GM21360 (cell line): ENCODE measurements around the gene SMTN.

Source experiments
- ATAC-seq: cut with Tn5 transposase; IDR thresholded peaks from one replicate; pipeline ENCODE4 v1.9.1; 2021; ENCODE audit warnings: mild to moderate bottlenecking, moderate library complexity; ENCODE audit not compliant: unreplicated experiment

The SMTN gene

DNA sequence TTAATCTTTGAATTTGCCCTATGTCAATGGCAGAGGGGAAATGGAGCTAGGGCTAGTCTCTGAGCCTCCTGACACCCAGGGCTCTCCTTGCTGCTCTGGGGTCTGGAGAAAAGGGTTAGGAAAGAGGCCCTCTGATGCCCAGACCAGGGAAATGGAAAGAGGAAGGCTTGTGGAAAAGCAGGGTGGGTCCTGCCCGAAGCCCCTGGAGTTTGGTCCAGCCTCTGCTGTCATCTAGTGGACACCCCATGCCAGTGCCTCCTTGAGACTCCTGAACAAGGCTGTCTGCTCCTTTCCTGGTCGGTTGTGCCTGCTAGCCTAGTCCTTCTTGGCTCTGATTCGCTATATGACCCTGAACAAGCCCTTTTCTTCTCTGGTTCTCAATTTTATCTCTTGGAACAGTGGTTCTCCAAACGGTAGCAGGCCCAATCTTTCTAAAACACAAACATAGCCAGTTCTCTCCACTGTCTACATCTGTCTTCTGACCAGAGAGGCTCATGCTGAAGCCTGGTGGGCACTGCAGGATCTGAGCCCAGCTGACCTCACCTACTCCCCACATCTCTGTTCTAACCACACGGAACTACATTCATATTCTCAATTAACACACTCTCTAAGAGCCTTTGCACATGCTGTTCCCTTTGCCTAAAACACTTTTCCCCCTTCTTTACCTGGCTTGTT is 68.0 kb downstream of the SMTN start:
- no peak for ATAC-seq

GRCh38 chr22:31150615-31151014 is 69.5 kb downstream of the SMTN start:
- ATAC-seq = no peak

DNA sequence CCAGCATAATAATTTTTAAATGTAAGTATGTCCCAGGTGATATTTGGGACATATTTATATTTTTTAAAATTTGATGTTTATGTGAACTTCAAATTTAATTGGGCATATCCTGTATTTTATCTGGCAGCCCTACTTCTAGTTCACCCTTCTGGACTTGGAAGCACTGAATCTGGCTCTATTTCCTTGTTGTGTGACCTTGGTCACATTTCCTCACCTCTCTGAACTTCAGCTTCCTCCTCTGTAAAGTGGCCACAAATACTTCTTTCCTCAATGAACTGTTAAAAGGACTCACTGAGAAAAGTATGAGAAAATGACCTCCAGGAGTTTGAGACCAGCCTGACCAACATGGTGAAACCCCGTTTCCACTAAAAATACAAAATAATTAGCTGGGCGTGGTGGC is 70.8 kb downstream of the SMTN start:
- no peak for ATAC-seq

- ATAC-seq = no peak
Measured at GRCh38 chr22:31153357-31153756, 72.2 kb downstream of the SMTN start.
